ENCODE data around the gene LRRFIP1. TPM values are rescaled to one million over a fixed set of nuclear protein-coding genes. Genes with fewer than 3 reads are reported as not detected.

The LRRFIP1 gene
- total RNA-seq, 1 donor from 2014 or later = 134 TPM

GRCh38 chr2:237691908-237692600 is 64.7 kb downstream of the LRRFIP1 start:
- DNase-seq (peak; percentile 91), ATAC-seq (ENCODE audit: low read depth) (peak; percentile 69)
- ChIA-PET CTCF (interaction anchor here (0.9 to 9.6 kb wide), 2 partner anchors 18 to 86 kb away, joined by 3 to 125 read pairs; no protein-coding TSS in a partner anchor), POLR2A (interaction anchor here (0.7 to 13.9 kb wide), 8 partner anchors 8 to 53 kb away, joined by 4 to 241 read pairs (median 6); no protein-coding TSS in a partner anchor)
- peaks cover 6% of the 10 kb centered on the region for H3K36me3 Mint-ChIP-seq (ENCODE audit: low read depth)
- no peak for TF ChIP-seq CTCF (IDR thresholded peaks at IDR 0.05)
- intact Hi-C loops (cut with micrococcal nuclease) = loop anchor here (1.0 to 10.0 kb wide), 5 partner anchors 8 to 273 kb away; partner anchors contain the start of gene UBE2F
- H3K27me3 Mint-ChIP-seq = no peaks in the 10 kb centered on the region
- H3K9me3 Mint-ChIP-seq = no peaks in the 10 kb centered on the region
- H3K27ac Mint-ChIP-seq = peak overlapping the region; percentile 91
- peak overlapping the region; percentile 84 for H3K4me3 Mint-ChIP-seq
- H3K4me1 Mint-ChIP-seq = peaks cover 80% of the 10 kb centered on the region

GRCh38 chr2:237692601-237693290 is 65.4 kb downstream of the LRRFIP1 start:
- peaks cover 6% of the 10 kb centered on the region for H3K36me3 Mint-ChIP-seq (ENCODE audit: low read depth)
- peak overlapping the region; percentile 91 for H3K27ac Mint-ChIP-seq
- peaks cover 80% of the 10 kb centered on the region for H3K4me1 Mint-ChIP-seq
- H3K9me3 Mint-ChIP-seq = no peaks in the 10 kb centered on the region
- no peak for TF ChIP-seq CTCF (IDR thresholded peaks at IDR 0.05)
- no peaks in the 10 kb centered on the region for H3K27me3 Mint-ChIP-seq
- POLR2A ChIA-PET = interaction anchor here (0.7 to 13.9 kb wide), 9 partner anchors 8 to 52 kb away, joined by 3 to 241 read pairs (median 5); no protein-coding TSS in a partner anchor
- H3K4me3 Mint-ChIP-seq = peak overlapping the region; percentile 84
- intact Hi-C loops (cut with micrococcal nuclease) = loop anchor here (1.0 to 10.0 kb wide), 5 partner anchors 8 to 272 kb away; partner anchors contain the start of gene UBE2F
- DNase-seq (no peak), ATAC-seq (ENCODE audit: low read depth) (no peak)
- CTCF ChIA-PET = interaction anchor here (1.9 to 9.6 kb wide), 3 partner anchors 16 to 52 kb away, joined by 6 to 125 read pairs (median 8); no protein-coding TSS in a partner anchor

DNA sequence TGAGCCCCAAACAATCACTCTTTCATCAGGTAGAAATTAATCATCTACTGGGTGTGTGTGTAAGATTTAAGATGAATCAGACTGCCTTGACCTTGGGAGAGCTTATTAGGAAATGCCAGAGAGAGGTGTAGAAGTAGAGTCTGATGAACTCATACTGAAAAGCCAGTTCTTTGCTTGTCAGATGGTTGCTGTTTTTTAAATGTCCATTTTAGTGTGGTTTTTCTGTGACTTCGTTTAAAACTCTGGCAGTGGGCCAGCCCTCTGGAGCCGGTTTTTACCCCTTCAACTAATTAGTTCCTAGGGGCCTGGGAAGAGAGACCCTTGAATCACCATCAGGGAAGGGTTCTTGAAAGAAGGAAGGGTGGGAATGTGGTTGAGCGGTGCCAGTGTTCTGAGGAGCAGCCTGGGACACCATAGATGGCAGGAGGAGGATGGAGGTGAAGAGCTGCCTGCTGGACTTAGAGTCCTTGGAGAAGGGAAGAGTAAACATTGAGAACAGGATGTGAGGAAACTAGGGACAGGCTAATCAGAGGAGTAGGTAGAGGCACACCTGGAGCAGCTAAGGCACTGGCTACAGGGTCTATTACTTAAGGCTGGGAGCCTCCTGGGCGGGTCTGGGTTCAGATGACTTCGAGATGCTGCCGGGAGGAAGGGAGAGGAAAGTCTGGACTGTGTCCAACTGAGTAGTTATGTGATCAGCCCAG is 66.1 kb downstream of the LRRFIP1 start:
- Mint-ChIP-seq H3K27me3 (no peaks in the 10 kb centered on the region), H3K27ac (peak overlapping the region; percentile 91)
- intact Hi-C loops (cut with micrococcal nuclease) = loop anchor here (5.0 to 10.0 kb wide), 2 partner anchors 91 to 271 kb away; partner anchors contain the start of gene UBE2F

More for the DNA sequence above, 66.1 kb downstream of the LRRFIP1 start:
- no peaks in the 10 kb centered on the region for H3K9me3 Mint-ChIP-seq
- peaks cover 6% of the 10 kb centered on the region for H3K36me3 Mint-ChIP-seq (ENCODE audit: low read depth)
- peaks cover 81% of the 10 kb centered on the region for H3K4me1 Mint-ChIP-seq
- ChIA-PET POLR2A (interaction anchor here (0.5 to 13.9 kb wide), 10 partner anchors 7 to 366 kb away, joined by 3 to 241 read pairs (median 5); no protein-coding TSS in a partner anchor), CTCF (interaction anchor here (1.9 to 9.6 kb wide), 3 partner anchors 16 to 52 kb away, joined by 6 to 125 read pairs (median 8); no protein-coding TSS in a partner anchor)
- DNase-seq (no peak), ATAC-seq (ENCODE audit: low read depth) (no peak)
- peak overlapping the region; percentile 84 for H3K4me3 Mint-ChIP-seq
- no peak for TF ChIP-seq CTCF (IDR thresholded peaks at IDR 0.05)

All from activated B cell treated with CpG ODN at 0.5 μM for 24 hours (primary cell).